Stomach (tissue), 4 donors: ENCODE measurements around the gene ITGAE.

Source experiments
- CTCF ChIP-seq, 7 experiments: fragments of 450-650 bp in 4 of 7; fragments of 200-600 bp in 3 of 7; sonication (generic) in 3 of 7; IDR thresholded peaks; one replicate each; pipeline ENCODE4 v1.5.1; 2016 to 2019; ENCODE audit warnings: antibody characterized with exemption in 7 of 7, control low read depth in 2 of 7, mild to moderate bottlenecking in 1 of 7
- EP300 ChIP-seq: sonication (generic); formaldehyde crosslinking; IDR thresholded peaks from one replicate; pipeline ENCODE4 v1.6.1; 2017; ENCODE audit warnings: antibody characterized with exemption
- POLR2A ChIP-seq, 4 donors: fragments of 450-650 bp; IDR thresholded peaks; one replicate each; pipeline ENCODE4 v1.6.1; 2016; ENCODE audit warnings: antibody characterized with exemption in 4 of 4, control low read depth in 2 of 4, mild to moderate bottlenecking in 1 of 4, moderate library complexity in 1 of 4
- POLR2AphosphoS5 ChIP-seq, 3 donors: sonication (generic); formaldehyde crosslinking; IDR thresholded peaks; one replicate each; pipeline ENCODE4 v1.6.1; 2016; ENCODE audit warnings: antibody characterized with exemption in 3 of 3

GRCh38 chr17:3698139-3698538 is 102.8 kb downstream of the ITGAE start:
- TF ChIP-seq CTCF (IDR thresholded peaks at IDR 0.05), result no peak
- TF ChIP-seq POLR2A (IDR thresholded peaks at IDR 0.05), result no peak
- TF ChIP-seq POLR2AphosphoS5 (IDR thresholded peaks at IDR 0.05), result no peak
- no peak for TF ChIP-seq EP300
